Stimulated activated naive B cell treated with anti-CD40 and anti-IgM and Interleukin-4, amounts not matched to agents 10 μg/mL and 1 μg/mL and 100 μg/mL, for 72 hours (primary cell): ENCODE measurements around the gene RDH5.

Experiments used
- ATAC-seq, 2 donors: fragments of 150-1000 bp; cut with Tn5 transposase; replicated peaks; 2 replicates each; pipeline ENCODE4 v1.10.0; 2021; ENCODE audit warnings: moderate library complexity in 1 of 2
- DNase-seq: peaks from one replicate; pipeline ENCODE4 v3.0.0; 2021
- H3K27ac Mint-ChIP-seq: one replicate; pipeline ENCODE4 v1.8.0; 2022; ENCODE audit warnings: mild to moderate bottlenecking, mixed read lengths
- H3K27me3 Mint-ChIP-seq, 2 donors: one replicate each; pipeline ENCODE4 v1.8.0; 2022; ENCODE audit warnings: mixed read lengths in 2 of 2
- H3K36me3 Mint-ChIP-seq, 2 donors: one replicate each; pipeline ENCODE4 v1.8.0; 2022; ENCODE audit warnings: mixed read lengths in 2 of 2, mild to moderate bottlenecking in 1 of 2
- H3K4me1 Mint-ChIP-seq, 2 donors: one replicate each; pipeline ENCODE4 v1.8.0; 2022; ENCODE audit warnings: mixed read lengths in 2 of 2, mild to moderate bottlenecking in 1 of 2
- H3K4me3 Mint-ChIP-seq, 2 donors: one replicate each; pipeline ENCODE4 v1.8.0; 2022; ENCODE audit warnings: mild to moderate bottlenecking in 2 of 2, mixed read lengths in 2 of 2, moderate library complexity in 1 of 2
- H3K9me3 Mint-ChIP-seq, 2 donors: one replicate each; pipeline ENCODE4 v1.8.0; 2022; ENCODE audit warnings: mixed read lengths in 2 of 2, mild to moderate bottlenecking in 1 of 2

The RDH5 gene

GRCh38 chr12:55734595-55734994 lies 14.4 kb downstream of the RDH5 start:
- no peaks in the 10 kb centered on the region for H3K27me3 Mint-ChIP-seq
- no peak overlapping the region for H3K27ac Mint-ChIP-seq
- peaks cover 31 to 49% of the 10 kb centered on the region in 2 donors for H3K4me1 Mint-ChIP-seq
- no peaks in the 10 kb centered on the region for H3K9me3 Mint-ChIP-seq
- DNase-seq, result no peak
- no peak for ATAC-seq
- H3K4me3 Mint-ChIP-seq, result no peak overlapping the region
- peaks cover 6 to 13% of the 10 kb centered on the region in 2 donors for H3K36me3 Mint-ChIP-seq

GRCh38 chr12:55736076-55736475 lies 15.9 kb downstream of the RDH5 start:
- peaks cover 4 to 5% of the 10 kb centered on the region in 2 donors for H3K36me3 Mint-ChIP-seq
- no peaks in the 10 kb centered on the region for H3K27me3 Mint-ChIP-seq
- DNase-seq, result no peak
- H3K4me1 Mint-ChIP-seq, result peaks cover 21 to 36% of the 10 kb centered on the region in 2 donors
- H3K27ac Mint-ChIP-seq, result no peak overlapping the region
- H3K4me3 Mint-ChIP-seq, result no peak overlapping the region
- no peaks in the 10 kb centered on the region for H3K9me3 Mint-ChIP-seq
- no peak for ATAC-seq

DNA sequence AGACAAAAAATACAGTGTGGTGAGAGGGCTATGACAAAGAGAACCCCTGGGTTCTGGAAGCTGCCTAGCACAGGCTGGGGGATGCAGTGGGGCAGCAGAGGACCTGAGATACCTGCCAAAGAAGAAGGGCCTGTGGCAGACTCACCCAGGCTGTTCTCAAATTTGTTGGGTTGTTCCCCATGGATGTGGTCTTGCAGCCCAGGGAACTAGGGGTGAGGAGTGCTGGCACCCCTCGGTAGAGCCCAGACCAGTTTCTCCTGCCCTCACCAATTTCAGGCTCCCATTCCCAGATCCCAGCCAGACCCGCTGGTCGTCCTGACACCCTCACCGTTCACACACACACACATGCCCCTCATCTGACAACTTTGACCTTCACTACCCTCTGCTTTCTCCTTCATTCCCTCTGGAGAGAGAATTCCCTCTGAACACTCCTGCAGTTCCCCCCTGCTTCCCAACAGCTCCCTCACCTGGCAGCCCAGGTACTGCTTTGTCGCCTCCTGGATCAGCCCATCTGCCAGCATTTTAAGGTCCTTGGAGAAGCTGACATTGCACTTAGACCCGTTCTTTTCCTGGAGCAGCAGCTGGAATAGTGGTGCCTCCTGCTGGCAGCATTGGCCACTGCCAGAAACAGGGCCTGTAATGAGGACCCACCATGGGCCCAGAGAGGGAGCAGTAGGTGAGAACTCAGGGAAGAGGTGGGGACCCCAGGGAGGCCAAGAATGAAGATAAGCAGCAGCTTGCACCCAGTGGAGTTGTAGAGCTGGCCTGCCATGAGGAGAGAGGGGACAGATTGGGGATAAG lies 16.8 kb downstream of the RDH5 start:
- Mint-ChIP-seq H3K36me3 (peaks cover 4 to 5% of the 10 kb centered on the region in 2 donors), H3K27me3 (no peaks in the 10 kb centered on the region), H3K27ac (peak overlapping the region; percentile 90), H3K9me3 (no peaks in the 10 kb centered on the region), H3K4me1 (peaks cover 22 to 41% of the 10 kb centered on the region in 2 donors), H3K4me3 (peak overlapping the region; percentile 59 to 84)
- ATAC-seq (peak; percentile 37 to 42), DNase-seq (peak; percentile 35)

- Mint-ChIP-seq H3K9me3 (no peaks in the 10 kb centered on the region), H3K4me1 (peaks cover 24 to 43% of the 10 kb centered on the region in 2 donors), H3K36me3 (peaks cover under 1% of the 10 kb centered on the region in 2 donors), H3K4me3 (peak overlapping the region; percentile 84 to 87), H3K27ac (peak overlapping the region; percentile 91), H3K27me3 (peaks cover 0 to 3% of the 10 kb centered on the region in 2 donors)
- no peak for DNase-seq
- peak; percentile 35 to 36 for ATAC-seq
Observed at GRCh38 chr12:55737581-55738122, 17.5 kb downstream of the RDH5 start.

DNA sequence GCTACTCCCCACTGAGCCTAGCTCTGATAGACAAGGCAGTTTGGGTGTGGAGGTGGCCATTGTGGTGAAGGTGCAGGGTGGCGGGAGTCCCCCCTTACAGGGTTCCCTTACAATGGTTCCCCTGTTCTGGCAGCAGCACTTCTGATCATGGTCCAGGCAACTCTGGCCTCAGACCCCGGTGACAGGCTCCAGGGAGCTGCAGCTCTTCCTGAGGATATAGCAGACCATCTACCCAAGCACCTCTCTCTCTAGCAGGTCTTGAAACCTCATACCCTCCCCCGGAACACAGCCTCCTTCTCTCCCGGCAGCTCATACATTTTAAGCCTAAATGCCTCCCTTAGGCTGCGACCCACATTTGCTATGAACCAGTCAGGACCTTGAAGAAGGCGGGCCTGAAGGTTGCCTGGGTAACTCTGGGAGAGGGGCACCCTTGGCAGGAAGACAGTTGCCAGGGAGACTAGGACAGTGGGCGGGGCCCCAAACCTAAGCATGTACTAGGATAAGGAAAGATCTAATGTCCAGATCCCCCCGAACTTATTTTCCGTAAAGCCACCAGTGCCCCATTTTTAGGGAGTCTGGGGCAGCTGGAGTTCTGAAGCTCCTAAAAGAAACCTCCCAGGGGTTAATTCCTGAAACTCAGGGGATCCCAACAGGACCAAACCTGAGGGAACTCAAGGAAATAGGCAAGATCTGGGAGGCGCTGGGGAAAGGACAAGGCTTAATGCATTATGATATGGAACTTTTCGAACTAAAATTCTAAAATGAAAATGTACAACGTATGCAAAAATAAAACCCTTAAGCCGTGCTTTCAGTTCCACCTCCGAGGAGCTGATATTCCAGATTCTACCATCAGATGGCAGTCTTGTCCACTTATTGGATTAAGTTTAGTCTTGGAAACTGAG lies 18.2 kb downstream of the RDH5 start:
- DNase-seq, result peak; percentile 72

DNA sequence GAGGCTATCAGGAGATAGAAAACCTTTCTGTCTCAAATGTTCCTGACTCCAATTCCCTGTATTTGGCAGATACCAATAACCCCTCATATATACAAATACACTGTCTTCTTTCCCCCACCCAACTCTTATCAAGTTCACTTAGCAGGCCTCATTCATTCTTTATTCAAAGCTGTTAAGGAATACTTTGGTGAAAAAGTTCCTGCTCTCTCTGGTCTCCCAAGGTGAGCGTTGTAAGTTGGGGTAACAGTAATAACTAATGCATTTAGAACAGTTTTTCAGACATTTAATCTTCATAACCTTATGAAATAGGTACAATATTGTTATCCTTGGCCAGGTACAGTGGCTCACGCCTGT lies 18.8 kb downstream of the RDH5 start:
- no peaks in the 10 kb centered on the region for H3K36me3 Mint-ChIP-seq
- peaks cover 32 to 49% of the 10 kb centered on the region in 2 donors for H3K4me1 Mint-ChIP-seq
- H3K9me3 Mint-ChIP-seq, result no peaks in the 10 kb centered on the region
- peak overlapping the region; percentile 84 to 87 for H3K4me3 Mint-ChIP-seq
- peak overlapping the region; percentile 91 for H3K27ac Mint-ChIP-seq
- H3K27me3 Mint-ChIP-seq, result peaks cover 0 to 5% of the 10 kb centered on the region in 2 donors
- DNase-seq (no peak), ATAC-seq (no peak)

More for the DNA sequence above, 18.2 kb downstream of the RDH5 start:
- Mint-ChIP-seq H3K9me3 (no peaks in the 10 kb centered on the region), H3K4me3 (peak overlapping the region; percentile 84 to 87), H3K4me1 (peaks cover 27 to 43% of the 10 kb centered on the region in 2 donors), H3K36me3 (no peaks in the 10 kb centered on the region), H3K27me3 (peaks cover 0 to 5% of the 10 kb centered on the region in 2 donors), H3K27ac (peak overlapping the region; percentile 91)
- ATAC-seq, result peak; percentile 90 to 92

- Mint-ChIP-seq H3K4me3 (peak overlapping the region; percentile 80 to 84), H3K27ac (peak overlapping the region; percentile 79), H3K27me3 (peaks cover 0 to 5% of the 10 kb centered on the region in 2 donors), H3K4me1 (peaks cover 44 to 66% of the 10 kb centered on the region in 2 donors), H3K9me3 (no peaks in the 10 kb centered on the region), H3K36me3 (no peaks in the 10 kb centered on the region)
- DNase-seq, result no peak
- ATAC-seq, result no peak
Observed at GRCh38 chr12:55741931-55742680, 21.9 kb downstream of the RDH5 start.

DNA sequence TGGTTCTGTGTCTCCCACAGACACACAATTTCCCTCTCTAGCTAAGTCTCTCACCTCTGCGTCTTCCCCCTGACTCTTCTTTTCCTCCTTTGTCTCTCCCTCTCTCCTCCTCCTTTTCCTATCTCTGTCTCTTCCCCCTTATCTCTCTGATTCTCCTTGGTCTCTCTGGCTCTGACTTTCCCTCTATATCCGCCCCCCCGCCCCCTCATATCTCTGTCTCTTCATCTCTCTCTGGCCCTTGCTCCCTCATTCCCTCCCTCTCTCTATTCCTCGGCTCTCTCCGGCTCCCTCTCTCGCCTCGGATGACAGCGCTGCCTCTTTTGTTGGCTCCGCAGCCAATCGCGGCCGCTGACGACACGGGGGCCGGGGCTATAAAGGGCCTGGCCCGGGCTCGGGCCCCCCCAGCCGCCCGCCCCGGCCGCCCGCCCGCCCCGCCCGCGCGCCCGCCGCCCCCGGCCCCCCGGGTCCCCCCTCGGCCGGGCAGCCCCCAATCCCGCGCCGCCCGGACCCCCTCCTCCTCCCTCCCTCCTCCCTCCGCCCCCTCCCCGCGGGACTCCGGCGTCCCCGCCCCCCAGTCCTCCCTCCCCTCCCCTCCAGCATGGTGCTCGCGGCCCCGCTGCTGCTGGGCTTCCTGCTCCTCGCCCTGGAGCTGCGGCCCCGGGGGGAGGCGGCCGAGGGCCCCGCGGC lies 22.7 kb downstream of the RDH5 start, which contains the start of gene GDF11:
GDF11 (plus strand) TSS at position 404 of the 687 bp plus-strand sequence; CDS start at position 599, 195 bp downstream.
- Mint-ChIP-seq H3K9me3 (no peaks in the 10 kb centered on the region), H3K4me3 (peak within 1 kb of the TSS; percentile 89 to 90), H3K36me3 (peaks cover 1 to 4% of the 10 kb centered on the region in 2 donors), H3K27ac (peak within 1 kb of the TSS; percentile 79), H3K4me1 (peaks cover 39 to 59% of the 10 kb centered on the region in 2 donors), H3K27me3 (peaks cover 0 to 5% of the 10 kb centered on the region in 2 donors)
- ATAC-seq, result peak; percentile 38 to 50
- no peak for DNase-seq

DNA sequence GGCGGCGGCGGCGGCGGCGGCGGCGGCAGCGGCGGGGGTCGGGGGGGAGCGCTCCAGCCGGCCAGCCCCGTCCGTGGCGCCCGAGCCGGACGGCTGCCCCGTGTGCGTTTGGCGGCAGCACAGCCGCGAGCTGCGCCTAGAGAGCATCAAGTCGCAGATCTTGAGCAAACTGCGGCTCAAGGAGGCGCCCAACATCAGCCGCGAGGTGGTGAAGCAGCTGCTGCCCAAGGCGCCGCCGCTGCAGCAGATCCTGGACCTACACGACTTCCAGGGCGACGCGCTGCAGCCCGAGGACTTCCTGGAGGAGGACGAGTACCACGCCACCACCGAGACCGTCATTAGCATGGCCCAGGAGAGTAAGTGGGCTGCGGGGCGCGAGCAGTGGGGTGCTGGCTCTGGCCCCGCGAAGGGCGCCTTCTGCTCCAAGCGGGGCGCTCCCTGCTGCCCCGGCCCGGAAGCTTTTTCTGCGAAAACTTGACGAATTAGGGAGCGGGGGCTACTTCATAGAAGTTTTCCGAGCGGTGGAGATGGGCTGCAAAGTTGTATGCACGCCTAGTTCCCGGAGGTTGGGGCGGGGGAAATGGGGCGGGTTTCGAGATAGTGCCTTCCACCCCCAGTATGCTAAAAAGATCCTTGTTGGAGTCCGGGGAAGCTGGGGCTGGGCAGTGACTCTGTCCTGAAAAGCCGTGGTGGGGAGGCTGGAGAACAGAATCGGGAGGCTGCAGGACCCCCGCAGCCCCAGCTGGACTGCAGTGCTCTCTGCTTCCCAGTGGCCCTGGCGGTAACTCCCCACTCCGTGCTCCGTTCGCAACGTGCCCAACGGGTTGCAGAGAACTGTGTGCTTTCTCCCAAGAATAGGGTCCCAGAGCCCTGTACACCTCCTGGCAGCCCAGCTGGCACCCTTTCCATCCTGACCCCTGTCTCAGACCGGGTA lies 23.5 kb downstream of the RDH5 start:
- DNase-seq (peak; percentile 39), ATAC-seq (peak; percentile 58 to 61)
- Mint-ChIP-seq H3K4me3 (peak overlapping the region; percentile 89 to 90), H3K27ac (peak overlapping the region; percentile 32), H3K27me3 (peaks cover 0 to 5% of the 10 kb centered on the region in 2 donors), H3K9me3 (no peaks in the 10 kb centered on the region), H3K4me1 (peaks cover 34 to 52% of the 10 kb centered on the region in 2 donors), H3K36me3 (peaks cover 1 to 7% of the 10 kb centered on the region in 2 donors)

- peaks cover 32 to 53% of the 10 kb centered on the region in 2 donors for H3K4me1 Mint-ChIP-seq
Observed at GRCh38 chr12:55744340-55745030, 24.3 kb downstream of the RDH5 start.

DNA sequence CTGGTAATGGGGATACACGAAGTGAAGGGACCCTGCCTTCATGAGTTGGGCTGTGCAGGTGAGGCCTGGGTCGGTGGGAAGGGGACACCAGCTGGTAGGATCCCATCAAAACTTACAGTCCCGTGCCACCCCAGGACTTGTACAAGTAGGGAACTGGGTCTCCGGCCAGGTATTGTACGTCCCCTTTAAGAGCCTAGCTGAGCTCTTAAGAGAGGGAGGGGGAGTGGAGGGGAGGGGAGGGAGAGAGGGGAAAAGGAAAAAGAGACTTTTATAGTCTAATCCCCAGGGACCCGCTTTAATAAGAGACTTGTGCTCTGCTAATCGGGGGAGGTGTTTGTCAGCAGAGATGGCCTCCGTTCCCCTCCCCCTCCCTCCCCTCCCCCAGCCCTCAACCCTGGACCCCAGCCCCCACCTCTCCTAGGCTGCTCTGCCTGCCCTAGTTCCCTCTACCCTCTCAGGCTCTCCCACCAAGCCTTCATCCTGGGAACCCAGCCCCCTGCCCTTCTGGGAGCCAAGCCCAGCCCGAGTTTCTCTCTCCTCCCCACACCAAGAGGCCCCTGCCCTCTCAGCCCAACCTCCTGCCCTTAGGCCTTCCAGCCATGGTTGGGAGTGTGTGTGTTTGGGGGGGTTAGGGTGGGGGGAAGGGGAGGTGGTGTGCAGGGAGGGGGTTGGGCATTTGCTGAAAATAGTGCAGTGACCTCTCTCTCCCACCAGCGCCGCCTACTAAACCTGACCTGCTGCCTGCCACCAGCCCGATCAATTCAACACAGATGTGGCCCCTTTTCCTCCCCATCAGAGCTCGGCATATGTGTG lies 25.4 kb downstream of the RDH5 start:
- Mint-ChIP-seq H3K4me3 (peak overlapping the region; percentile 66 to 90), H3K27ac (peak overlapping the region; percentile 65), H3K27me3 (peaks cover 0 to 5% of the 10 kb centered on the region in 2 donors), H3K4me1 (peaks cover 34 to 53% of the 10 kb centered on the region in 2 donors), H3K36me3 (peaks cover 5 to 19% of the 10 kb centered on the region in 2 donors), H3K9me3 (no peaks in the 10 kb centered on the region)
- DNase-seq (no peak), ATAC-seq (peak; percentile 11 to 15)

More at GRCh38 chr12:55744340-55745030, 24.3 kb downstream of the RDH5 start:
- no peaks in the 10 kb centered on the region for H3K9me3 Mint-ChIP-seq
- DNase-seq (no peak), ATAC-seq (no peak)
- H3K27ac Mint-ChIP-seq, result no peak overlapping the region
- H3K27me3 Mint-ChIP-seq, result peaks cover 0 to 5% of the 10 kb centered on the region in 2 donors
- peak overlapping the region; percentile 89 to 90 for H3K4me3 Mint-ChIP-seq
- peaks cover 5 to 13% of the 10 kb centered on the region in 2 donors for H3K36me3 Mint-ChIP-seq
